NCI-H82 treated with DMSO at 0.1 percent for 48 hours (cell line): ENCODE measurements around the gene MPND.

Experiments used
- DNase-seq: peaks from one replicate; lab custom pipeline; 2025; ENCODE audit not compliant: unreplicated experiment; lab: John Stamatoyannopoulos, UW

MPND gene

DNA sequence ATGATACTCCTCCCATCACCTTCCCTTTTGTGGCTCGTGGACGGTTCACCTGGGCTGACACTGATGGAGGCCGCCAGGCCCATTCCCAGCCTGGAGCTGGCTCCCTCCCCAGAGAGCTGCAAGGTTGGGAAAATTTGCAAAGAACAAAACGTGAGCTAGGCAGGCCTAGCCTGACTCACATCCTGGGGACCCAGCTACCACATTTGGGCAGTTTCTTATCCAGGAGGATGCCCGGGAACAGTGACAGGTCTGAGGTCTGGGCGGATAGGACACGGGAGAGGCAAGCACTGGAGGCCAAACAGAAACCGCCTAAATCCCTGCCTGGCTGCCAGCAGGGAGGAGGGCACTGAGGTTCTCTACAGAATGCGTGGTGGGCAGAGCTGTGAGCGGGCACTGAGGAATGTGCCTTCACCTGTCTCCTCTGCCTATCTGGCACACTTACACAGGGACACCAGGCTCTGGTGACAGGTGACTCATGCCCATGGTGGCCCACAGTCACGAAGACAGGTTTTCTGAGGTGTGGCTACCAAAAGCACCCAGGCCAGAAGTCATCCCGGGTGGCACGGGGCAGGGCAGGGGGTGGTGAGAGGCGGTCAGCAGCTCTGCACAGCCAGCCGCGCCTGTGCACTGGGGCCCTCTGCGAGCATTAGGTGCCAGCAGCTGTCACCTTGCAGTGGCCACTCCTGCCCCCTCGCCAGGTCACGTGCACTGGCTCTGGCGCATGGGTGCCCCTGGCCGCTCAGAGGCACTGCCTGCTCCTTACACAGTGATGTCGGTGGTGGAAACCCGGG, 33.8 kb downstream of the MPND start:
- DNase-seq = no peak

DNA sequence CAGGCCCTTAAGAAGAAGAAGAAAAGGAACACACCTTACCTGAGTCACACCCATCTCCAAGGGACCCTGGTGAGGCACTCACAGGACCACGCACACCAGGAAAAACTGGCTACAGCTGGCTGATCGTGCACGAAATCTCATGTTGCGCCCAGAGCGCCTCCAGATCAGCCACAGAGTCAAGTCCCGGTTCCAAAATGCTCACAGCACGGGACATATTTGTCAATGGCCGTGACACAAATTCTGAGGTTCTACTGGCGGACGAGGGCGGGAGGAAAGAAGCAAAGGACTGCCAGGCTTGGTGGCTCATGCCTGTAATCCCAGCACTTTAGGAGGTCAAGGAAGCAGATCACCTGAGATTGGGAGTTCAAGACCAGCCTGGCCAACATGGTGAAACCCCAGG, 35.5 kb downstream of the MPND start:
- no peak for DNase-seq

DNA sequence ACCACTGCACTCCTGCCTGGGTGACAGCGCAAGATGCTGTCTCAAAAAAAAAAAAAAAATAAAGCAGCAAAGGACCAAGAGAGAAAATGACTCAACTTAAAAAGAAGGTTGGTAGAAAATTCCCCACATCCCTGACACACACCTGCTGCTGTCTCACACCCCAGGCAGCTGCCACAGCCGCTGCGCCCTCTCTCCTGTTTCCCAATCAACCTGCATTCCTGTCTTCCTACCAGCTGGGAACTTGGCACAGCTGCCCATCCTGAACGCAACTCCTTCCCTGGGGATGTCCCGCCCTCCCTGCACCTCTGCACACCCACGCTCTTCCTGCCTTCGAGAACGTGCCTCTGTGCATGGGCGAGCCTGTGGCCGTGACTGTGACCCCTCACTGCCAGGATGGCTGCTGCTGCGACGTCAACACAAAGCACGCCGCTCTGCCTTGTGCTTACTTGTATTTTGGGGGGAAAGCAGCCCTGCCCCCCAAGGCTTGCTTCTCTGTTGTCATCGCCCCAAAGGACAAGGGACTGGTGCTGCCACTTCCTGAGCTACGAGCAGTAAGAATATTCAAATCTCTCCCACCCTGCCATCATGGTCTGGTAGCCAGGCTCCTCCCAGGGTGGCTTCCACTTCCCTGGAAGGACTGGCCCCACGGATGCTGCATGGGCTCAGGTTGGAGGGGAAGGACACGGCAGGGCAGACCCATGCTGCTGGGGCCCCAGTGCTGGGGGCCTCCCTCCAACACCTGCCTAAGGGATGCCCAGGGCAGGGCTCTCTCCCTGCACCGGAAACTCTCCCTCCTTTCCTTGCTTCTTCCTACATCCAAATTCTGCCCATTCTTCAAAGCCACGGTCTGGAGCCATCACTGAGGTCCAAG, 36.3 kb downstream of the MPND start:
- DNase-seq = no peak

DNA sequence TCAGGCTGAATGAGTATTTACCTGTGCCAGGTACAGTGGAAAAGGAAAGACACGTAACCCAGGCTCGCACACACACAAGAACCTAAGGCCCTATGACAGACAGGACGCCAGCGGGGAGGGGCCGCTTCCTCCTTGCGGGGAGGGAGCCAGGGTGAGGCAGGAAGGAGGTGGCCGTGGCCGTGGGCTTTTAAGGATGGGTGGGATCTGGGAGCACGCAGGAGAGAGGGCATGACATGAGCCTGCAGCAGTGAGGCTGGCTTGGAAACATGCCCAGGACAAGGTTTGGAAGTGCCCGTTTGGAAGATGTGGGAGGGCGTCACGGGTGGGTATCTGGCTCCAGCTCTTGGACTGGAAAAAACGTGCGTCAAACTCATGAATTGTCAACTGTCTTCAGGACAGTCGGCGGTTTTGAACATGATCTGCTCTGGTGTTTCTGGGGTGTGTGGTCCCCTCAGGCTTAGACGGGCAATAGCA, 36.9 kb downstream of the MPND start:
- no peak for DNase-seq

DNA sequence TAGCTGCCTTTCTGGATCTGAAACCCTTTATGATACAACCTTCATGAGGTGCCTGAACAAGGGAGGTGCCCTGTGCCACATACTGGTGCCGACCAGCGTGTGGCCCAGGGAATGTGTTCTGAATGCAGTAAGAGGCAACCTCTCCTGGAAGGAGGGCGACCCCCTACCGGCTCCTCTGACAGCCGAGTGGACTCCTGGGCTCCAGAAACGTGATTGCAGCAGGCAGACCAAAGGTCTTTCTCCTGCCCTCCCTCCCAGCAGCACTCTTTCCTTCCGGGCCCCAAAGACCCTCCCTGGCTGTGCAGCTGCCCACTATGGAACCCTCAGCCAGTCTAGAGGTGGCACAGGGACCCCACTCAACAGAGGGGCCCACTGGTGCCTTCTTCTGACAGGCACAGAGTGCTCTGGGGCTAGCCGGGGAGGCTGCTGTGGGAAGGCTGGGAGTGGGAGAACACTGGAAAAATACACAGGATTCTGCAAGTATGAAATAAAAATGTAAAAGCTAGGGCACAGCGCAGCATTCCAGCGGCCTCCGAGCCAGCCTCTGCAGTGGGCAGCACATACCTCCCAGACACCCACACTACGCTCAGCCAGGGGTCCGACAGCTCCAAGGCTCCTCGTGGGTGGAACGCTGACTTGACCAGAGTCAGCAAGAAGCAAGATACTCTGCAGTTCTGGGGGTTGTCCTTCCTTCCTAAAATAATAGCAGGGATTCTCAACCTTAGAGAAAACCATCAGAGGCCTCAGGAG, 42.1 kb downstream of the MPND start:
- DNase-seq = no peak

DNA sequence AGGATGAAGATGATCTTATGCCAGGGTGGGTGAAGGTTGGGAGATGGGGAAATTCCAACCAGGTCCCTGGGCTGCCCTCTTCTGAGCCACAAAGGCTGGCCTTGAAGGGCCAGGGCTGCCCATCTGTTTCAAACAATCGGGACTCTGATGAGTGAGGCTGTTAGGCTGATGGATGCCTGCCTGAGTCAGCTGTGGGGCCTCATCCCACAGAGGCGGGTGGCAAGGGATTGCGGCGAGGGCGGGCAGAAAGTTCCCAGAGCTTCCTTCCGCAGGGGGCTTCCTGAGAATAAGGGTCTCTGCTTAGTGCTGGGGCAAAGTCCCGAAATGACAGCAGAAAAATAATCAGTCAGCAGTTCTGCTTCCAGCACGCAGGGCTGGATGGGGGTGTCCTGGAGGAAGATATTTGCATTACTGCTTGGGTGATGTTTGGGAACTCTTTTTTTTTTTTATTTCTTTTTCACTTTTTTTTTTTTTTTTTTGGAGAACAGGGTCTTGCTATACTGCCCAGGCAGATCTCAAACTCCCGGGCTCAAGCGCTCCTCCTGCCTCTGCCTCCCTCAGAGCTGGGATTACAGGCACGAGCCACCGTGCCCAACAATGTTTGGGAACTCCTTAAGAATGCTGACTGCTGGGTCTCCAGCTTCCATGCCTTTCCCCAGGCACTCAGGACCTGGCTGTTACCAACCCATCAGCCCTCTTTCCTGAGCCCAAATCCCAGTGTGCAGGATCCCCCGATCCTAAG, 42.9 kb downstream of the MPND start:
- DNase-seq = no peak

DNA sequence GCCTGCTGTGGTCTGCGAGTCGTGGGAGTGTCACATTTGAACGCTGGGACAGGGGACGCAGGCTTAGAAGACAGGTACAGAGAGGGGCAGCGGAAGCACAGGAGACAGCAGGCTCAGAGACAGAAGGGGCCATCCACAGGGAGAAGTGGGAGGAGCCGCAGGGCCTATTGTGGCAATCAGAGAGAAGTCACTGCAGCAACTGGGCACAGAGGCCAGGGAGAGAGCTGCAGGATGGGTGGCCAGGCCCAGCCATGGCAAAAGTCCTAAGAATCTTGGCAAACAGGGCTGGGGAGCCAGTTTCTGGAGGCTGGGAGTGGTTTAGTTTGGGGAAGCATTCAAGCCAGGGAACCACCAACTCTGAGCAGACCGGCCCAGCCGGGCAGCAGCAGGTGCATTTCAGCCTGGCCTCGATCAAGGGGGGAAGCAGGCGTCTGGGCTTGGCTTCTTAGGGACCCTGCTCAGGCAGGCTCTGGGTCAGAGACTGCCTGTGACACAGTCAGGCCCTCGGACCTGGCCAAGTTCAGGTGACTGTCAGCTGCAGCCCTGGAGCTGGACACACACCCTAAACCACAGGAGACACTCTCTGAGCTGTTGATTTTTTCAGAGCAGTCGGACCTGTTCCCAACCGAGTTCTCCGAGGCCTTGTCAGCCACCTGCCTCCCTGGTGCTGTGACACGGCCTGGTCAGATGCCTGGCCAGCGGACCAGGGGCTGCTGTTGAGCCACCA, 45.1 kb downstream of the MPND start:
- DNase-seq = no peak

DNA sequence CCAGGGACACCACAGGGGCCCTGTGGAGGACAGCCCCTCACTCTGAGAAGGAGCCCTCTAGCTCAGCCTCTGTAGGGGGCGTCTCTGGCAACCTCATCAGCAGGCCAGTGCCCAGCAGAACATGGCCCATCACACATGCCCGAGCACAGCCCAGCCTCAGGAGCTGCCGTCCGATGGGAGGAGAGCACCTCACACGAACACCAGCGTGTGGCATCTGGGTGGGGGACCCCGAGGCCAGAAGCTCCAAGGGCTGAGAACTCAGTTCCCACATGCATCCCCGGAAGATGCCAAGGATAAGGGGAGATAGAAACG, 45.7 kb downstream of the MPND start:
- no peak for DNase-seq

DNA sequence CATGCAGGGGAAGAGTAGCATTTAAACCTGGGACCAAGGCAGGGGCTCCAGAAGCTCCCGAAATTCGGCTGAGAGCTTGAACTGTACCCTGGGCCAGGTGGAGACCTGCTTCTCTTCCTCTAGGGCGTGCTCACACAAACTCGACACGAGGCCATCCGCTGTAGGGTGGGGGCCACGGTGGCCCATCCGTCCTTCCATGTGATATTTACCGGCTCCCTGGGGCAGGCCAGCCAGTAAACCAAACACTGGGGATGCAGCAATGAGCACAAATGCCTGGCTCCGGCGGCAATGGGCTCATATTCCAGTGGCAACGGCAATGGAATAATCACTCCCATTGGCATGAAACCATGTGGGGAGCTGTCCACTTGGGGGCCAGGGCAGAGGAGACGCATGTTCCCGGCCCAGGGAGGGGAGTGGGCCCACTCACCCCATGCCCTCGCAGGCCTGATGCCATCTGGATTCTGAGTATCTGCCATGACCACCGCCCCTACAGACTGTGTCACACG, 46.2 kb downstream of the MPND start:
- DNase-seq = no peak

DNA sequence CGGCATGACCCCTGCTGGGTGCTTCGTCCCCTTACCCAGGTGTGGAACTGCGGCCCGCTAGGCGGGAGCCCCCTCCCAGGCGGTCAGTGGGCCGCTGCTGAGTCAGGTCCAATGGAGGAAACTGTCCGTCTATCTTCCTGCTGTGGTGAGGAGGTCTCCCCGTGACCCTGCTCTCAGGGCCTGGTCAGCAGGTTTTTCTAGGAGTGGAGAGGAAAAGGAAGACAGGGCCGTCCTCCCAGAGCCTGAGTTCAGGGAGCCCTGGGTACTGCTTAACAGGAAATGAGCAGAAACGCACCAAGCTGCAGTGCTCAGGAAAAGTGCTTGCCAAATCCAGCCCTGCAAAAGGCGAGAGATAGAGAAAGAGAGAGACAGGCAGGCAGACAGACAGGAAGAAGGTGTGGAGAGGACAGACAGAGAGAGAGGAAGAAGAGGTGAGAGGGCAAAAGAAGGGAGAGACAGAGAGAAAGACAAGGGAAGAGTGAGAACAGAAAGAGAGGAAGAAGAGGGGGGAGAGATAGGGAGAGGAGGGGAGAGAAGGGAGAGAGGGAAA, 46.7 kb downstream of the MPND start:
- DNase-seq = no peak

DNA sequence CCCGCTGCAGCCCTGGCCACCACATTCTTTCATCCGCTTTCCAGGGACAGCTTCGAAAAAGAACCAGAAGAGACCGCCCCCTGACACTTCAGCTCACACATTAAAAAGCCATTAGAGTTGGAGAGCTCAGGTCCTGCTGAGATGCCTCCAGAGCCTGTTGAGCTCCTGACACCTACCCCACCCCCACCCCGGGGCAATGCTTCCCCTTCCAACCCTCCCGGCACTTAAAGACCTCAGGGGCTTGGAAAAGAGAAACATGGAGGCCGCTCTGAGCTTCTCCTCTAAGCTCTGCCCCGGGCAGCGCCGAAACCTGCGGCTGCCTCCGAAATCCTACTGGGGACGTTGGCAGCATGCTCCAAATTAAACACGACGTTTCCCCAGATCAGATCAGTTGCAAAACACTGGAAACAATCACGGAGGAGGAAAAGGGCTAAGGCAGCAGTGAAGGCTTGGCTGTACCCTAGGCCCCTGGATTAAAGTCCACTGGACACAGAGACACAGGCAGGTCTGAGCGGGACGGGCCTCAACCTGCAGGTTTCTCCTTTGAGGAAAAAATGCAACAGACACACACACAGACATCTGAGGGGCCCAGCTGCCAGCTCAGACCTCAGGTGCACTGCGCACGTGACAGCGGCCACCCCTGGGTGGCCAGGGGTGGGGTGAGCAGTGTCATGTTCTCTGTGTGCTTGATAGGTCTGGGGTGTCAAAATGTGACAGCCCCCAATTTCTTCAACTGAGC, 47.4 kb downstream of the MPND start:
- no peak for DNase-seq

DNA sequence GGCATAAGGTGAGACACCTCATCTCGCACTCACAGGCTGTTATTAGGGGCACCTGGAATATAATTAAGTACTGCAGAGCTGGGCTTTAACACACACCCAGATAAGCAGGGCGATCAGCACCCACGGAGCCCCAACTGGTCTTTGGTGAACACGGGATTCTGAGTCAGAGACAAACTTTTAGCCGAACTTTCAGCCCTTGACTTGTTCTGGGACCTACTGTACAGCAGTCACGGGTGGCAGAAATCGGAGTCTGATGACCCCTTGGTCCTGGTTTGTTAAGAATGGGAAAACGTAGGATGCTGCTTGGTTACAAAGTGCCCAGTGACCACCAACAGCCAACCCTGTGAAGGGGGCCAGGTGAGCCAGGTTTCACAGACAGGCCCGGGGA, 47.9 kb downstream of the MPND start:
- DNase-seq = no peak

DNA sequence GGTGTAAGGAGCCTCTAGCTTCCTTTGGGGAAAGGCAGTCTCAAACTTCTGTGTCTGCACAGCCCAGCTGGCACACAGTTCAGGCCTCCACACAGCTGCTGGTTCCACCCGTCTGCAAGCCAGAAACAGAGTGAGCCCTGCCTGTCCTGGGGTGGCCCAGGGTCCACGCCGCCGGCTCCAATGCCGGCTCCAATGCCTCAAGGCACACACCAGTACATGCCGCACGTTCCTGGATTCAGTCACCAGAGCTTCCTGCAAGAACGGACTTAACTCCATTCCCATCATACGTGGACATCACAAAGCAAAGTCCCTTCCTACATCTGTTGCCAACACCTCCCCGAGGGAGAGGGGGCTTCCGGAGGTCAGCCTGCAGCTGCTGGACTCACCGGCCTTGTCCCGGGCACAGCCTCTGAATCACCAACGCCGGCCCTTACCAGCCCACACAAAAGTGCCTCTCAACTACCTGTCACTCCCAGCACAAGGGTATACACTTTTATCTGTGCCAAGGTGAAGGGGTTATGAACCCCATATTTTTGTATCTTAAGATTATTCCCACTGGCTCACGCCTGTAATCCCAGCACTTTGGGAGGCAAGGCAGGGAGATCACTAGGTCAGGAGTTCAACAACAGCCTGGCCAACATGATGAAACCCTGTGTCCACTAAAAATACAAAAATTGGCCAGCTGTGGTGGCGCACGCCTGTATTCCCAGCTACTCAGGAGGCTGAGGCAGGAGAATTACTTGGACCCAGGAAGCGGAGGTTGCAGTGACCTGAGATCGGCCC, 48.5 kb downstream of the MPND start:
- DNase-seq = no peak

DNA sequence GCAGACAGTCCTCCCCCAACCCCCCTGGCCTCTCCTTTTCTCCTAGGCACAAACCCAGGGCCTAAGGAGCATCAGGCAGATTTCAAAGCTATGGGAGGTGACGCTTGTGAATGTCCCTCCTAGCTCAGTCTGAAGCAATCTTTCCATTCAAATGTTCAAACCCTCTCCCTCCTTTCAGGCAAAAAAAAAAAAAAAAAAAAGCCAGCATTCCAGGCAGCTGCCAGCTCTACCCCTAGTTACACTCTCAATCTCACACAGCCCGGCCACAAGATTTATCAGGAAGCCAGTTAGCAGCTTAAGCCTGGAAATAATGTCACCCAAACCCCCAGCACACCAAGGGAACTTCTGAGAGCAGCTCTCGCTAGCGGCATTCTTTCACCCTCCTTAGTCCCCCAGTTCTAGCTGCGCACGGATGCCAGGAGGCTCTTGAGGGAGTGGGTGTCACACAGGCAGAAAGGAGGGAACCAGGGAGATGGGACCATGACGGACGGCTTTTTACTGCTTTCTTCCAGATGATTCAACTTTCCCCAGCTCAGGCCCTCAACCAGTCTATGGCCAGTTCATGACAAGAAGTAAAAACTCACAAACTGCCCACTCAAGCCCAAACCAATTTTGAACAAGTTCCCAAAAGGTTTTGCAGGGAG, 50.7 kb downstream of the MPND start:
- no peak for DNase-seq

DNA sequence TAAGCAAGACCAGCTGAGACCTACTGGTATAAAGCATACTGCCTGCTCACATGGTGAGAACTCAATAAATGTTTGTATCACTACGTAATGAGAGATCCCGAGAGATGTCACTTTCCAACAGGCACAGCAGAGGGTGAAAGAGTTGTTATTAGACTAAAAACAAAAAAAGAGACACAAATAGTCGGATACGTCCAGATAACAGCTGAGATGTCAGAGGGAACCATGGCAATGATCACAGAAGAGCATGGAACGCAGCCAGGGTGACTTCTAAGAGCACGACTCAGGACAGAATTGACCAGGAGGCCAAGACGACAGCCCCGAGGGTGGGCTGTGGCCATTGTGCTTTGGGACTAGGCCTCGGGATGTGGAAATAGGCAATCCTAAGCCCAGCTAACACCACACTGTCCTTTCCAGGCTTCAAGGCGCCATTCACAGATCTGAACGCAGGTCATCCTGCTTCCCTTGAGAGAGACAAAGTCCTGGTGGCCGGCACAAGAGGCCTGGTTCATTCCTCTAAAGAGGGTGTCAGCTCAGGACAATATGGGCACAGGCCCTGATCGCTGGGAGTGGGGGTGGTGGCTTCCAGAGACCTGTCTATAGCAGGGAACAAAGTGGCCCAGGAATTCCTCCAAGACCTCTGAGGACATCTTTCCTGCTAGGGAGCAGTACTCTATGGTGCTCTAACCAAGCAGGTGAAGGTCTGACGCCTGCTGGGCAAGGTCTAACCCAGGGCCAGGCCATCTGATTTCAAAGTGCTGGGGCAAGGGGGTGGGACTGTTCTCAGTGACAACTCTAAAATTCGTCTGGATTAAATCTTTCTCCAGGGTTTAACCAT, 53.8 kb downstream of the MPND start:
- DNase-seq = no peak

DNA sequence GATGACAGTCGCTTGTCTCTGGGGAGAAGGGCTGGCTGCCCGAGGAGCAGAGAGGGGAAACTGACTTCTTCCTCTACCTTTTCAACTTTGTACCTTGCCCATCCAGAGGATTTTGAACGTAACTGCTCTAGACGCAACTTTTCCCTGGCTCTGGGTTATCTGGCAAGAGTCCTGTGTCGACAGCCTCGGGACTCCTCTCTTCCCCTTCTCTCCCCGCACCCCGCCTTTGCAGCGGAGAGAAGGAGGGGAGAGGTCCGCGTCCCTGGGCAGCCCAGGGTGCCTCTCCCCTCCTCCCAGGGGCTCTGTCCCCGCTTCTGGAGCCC, 56.4 kb downstream of the MPND start:
- no peak for DNase-seq
